Body of pancreas (tissue), 4 donors: ENCODE results near the gene TTC7B.

Experiments used
- POLR2A ChIP-seq, 3 donors: fragments of 450-650 bp; IDR thresholded peaks; one replicate each; pipeline ENCODE4 v1.6.1; 2016; ENCODE audit warnings: antibody characterized with exemption in 3 of 3, mild to moderate bottlenecking in 2 of 3
- TF ChIP-seq, protein P1 (sequence below), 7 experiments: fragments of 450-650 bp in 4 of 7; fragments of 200-600 bp in 3 of 7; sonication (generic) in 3 of 7; IDR thresholded peaks; one replicate each; pipeline ENCODE4 v1.5.1; 2016 to 2019; ENCODE audit warnings: antibody characterized with exemption in 7 of 7

DNA sequence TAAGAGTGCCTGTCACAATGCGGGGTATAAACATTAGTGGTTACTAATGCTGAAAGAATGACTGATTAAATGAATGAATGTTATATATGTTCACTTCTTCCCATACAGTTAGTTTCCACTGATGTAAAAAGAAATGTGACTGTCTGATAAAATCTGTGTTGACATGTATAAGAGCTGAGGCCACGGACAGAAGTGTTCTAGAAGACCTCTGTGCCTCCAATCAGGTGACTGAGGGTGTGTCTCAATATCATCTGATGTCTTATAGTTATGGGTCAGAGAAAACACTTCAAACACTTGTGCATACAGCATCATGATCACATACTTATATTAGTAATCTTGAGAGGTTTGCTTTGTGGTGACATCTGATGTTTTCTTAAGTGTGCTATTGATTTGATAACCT is 183.4 kb downstream of the TTC7B start:
- TF ChIP-seq, protein P1, sequence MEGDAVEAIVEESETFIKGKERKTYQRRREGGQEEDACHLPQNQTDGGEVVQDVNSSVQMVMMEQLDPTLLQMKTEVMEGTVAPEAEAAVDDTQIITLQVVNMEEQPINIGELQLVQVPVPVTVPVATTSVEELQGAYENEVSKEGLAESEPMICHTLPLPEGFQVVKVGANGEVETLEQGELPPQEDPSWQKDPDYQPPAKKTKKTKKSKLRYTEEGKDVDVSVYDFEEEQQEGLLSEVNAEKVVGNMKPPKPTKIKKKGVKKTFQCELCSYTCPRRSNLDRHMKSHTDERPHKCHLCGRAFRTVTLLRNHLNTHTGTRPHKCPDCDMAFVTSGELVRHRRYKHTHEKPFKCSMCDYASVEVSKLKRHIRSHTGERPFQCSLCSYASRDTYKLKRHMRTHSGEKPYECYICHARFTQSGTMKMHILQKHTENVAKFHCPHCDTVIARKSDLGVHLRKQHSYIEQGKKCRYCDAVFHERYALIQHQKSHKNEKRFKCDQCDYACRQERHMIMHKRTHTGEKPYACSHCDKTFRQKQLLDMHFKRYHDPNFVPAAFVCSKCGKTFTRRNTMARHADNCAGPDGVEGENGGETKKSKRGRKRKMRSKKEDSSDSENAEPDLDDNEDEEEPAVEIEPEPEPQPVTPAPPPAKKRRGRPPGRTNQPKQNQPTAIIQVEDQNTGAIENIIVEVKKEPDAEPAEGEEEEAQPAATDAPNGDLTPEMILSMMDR (IDR thresholded peaks at IDR 0.05): no peak
- TF ChIP-seq POLR2A (IDR thresholded peaks at IDR 0.05): no peak
